HCEC 1CT (cell line): ENCODE data around the gene EEA1.
"Not testable (repeated sequence)": the region's sequence is repeated elsewhere in the genome, so short reads cannot be mapped to it uniquely, and the experiment has no call there.

Experiments
- DNase-seq: peaks from one replicate; pipeline ENCODE4 v3.0.0-alpha.2; 2017

EEA1 gene

DNA sequence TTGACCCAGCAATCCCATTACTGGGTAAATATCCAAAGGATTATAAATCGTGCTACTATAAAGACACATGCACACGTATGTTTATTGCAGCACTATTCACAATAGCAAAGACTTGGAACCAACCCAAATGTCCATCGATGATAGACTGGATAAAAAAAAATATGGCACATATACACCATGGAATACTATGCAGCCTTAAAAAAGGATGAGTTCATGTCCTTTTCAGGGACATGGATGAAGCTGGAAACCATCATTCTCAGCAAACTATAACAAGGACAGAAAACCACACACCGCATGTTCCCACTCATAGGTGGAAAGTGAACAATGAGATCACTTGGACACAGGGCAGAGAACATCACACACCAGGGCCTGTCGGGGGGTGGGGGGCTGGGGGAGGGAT, 134.7 kb downstream of the EEA1 start:
- not testable (repeated sequence) for DNase-seq

DNA sequence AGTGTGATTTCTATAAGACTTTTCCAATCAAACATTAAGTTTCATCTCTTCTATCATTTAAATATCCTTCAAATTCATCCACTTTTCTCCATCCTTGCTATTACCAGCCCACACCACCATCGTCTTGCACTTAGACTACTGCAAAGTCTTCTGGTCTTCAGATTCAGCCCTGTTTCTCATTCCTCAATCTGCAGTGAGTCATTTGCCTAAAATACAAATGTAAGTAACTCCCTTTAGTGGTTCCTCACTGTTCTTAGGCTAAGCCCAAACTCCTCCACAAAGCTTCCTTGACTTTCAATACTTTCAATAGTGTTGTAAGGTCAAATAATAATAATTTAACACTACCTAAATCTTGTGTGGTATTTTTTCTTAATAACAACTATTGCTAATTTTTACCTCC, 143.1 kb downstream of the EEA1 start:
- peak; percentile 47 for DNase-seq

- DNase-seq, result no peak
Observed at GRCh38 chr12:92785563-92785950, 143.5 kb downstream of the EEA1 start.

- peak; percentile 73 for DNase-seq
Observed at GRCh38 chr12:92784797-92785562, 144.1 kb downstream of the EEA1 start.

DNA sequence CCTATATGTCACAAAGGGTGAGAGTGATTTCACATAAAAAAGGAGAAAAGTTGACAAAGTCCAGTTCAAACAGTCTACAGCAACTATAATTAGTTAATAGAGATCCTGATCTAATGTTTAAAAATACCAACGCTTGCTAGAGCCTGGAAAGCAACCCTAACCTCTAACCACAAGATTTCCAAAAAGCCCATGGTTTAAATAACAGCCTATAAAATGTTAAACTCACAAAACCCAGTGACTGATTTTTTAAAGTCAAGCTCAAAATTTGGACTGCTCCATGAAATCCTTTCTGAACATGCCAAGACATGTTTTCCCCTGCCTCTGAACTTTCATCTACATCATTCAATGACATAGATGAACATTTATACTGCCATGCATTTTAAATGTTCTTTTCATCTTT, 144.7 kb downstream of the EEA1 start:
- no peak for DNase-seq

- DNase-seq, result peak; percentile 21
Observed at GRCh38 chr12:92779902-92780301, 149.2 kb downstream of the EEA1 start.

- no peak for DNase-seq
Observed at GRCh38 chr12:92778525-92778924, 150.6 kb downstream of the EEA1 start.

DNA sequence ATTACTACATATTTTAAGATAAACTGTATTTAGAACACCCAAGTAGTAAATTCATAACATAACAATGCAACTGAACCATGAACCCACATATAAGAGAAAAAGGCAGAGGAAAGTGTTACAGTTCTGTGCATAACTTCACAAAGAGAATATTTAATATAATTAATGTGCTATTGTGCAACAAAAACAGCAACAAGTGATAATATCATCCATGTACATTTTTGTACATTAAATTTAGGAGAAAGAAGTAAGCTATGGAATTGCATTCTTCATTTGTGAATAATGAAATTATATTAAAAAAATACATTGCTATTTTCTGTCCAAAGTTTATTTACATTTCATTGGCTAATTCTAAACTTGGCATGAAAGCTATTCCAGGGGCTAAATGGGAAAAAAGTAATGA, 153.7 kb downstream of the EEA1 start:
- no peak for DNase-seq

- DNase-seq, result no peak
Observed at GRCh38 chr12:92771001-92771400, 158.1 kb downstream of the EEA1 start.

- DNase-seq, result no peak
Observed at GRCh38 chr12:92769124-92769901, 159.8 kb downstream of the EEA1 start.

- no peak for DNase-seq
Observed at GRCh38 chr12:92765871-92766270, 163.2 kb downstream of the EEA1 start.

- no peak for DNase-seq
Observed at GRCh38 chr12:92764831-92765230, 164.3 kb downstream of the EEA1 start.

GRCh38 chr12:92762773-92763172, 166.3 kb downstream of the EEA1 start:
- no peak for DNase-seq

GRCh38 chr12:92759634-92760268, 169.3 kb downstream of the EEA1 start:
- peak; percentile 98 for DNase-seq

DNA sequence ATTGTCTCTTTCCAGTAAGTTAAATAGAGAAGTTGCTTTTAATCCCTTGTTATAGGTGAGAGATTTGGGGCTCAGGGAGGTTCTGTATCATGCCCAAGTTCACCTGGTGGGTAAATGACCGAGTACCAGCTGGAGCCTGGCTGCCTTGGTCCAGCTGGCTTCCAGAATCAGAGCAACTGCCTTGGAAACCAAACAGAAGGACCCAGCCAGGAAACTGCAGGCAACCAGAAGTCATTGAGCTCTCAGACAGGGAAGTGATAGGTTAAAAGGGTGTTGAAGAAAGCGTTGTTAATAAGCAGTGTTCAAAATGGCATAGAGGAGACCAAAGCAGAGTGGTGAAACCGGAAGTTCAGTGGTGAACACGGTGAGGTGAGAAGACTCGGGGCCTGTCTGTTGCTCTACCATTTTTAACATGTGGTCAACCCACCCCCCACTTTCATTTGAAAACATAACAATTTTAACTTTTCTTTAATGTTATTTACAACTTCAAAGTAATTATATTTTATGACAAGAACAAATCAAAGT, 171.4 kb downstream of the EEA1 start:
- DNase-seq, result no peak

- no peak for DNase-seq
Observed at GRCh38 chr12:92756898-92757596, 172.0 kb downstream of the EEA1 start.

- no peak for DNase-seq
Observed at GRCh38 chr12:92753976-92754885, 174.9 kb downstream of the EEA1 start.

DNA sequence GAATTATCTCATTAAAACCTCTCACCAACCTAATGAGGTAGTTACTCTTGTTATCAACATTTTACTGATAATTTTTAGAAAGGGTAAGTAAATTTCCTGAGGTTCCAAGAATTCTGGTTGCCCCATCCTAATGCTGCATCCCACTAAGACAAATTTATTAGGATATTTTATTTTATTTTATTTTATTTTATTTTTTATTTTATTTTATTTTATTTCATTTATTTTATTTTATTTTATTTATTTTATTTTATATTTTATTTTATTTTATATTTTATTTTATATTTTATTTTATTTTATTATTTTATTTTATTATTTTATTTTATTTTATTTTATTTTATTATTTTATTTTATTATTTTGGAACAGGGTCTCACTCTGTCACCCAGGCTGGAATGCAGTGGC, 179.4 kb downstream of the EEA1 start:
- DNase-seq, result not testable (repeated sequence)

GRCh38 chr12:92747151-92747550, 181.9 kb downstream of the EEA1 start:
- DNase-seq, result no peak

- DNase-seq, result peak; percentile 92
Observed at GRCh38 chr12:92745856-92746550, 183.1 kb downstream of the EEA1 start.

- DNase-seq, result no peak
Observed at GRCh38 chr12:92743026-92743425, 186.1 kb downstream of the EEA1 start.
